ENCODE data around the gene RNF212B.

Gene RNF212B

DNA sequence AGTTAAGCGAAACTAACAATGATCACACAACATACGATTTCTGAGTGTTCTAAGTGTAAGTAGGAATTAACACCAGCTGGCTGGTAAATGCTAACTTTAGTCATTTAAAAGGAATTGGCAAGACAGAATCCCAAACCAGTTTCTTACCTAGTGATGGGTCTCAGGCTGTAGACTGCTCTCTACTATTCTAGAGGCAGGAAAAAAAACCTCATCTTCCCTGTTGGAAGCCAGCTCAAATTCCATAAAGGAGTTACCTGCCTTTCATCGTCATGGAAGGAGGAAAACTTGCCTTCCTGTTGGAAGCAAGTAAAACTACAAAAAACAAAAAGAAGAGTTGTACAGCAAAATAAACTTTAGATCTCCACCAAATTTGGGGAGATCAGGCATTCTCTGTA lies 30.6 kb upstream of the RNF212B start:
- Histone ChIP-seq H3K36me3 (ENCODE audit: control insufficient read depth in 2 of 2, insufficient read depth in 1 of 2, low read length in 2 of 2) (no peaks in the 10 kb centered on the region), H3K4me3 (ENCODE audit: low read depth, low read length) (no peak overlapping the region), H3K4me1 (ENCODE audit: control insufficient read depth, insufficient read depth, low read length) (no peaks in the 10 kb centered on the region), H3K9me3 (ENCODE audit: control insufficient read depth, insufficient read depth, low read depth, low read length) (no peaks in the 10 kb centered on the region), H3K27ac (ENCODE audit: extremely low read depth, low read depth, low read length) (no peak overlapping the region)
- CTCF ChIA-PET = interaction anchor here (0.6 to 1.8 kb wide), 6 partner anchors 12 to 135 kb away, joined by 3 to 4 read pairs (median 3); no protein-coding TSS in a partner anchor
- POLR2A ChIA-PET = no interaction called here
- TF ChIP-seq ZNF596 (tag by site-specific recombination; IDR thresholded peaks at IDR 0.05) (no peak), ZNF214 (tag by site-specific recombination; IDR thresholded peaks at IDR 0.05; ENCODE audit: borderline replicate concordance) (no peak), ZNF610 (tag by site-specific recombination; IDR thresholded peaks at IDR 0.05; ENCODE audit: borderline replicate concordance) (no peak), ZSCAN30 (tag by site-specific recombination; IDR thresholded peaks at IDR 0.05) (no peak), ZNF433 (tag by site-specific recombination; IDR thresholded peaks at IDR 0.05; ENCODE audit: low read depth) (no peak)
- TF ChIP-seq, protein P1, sequence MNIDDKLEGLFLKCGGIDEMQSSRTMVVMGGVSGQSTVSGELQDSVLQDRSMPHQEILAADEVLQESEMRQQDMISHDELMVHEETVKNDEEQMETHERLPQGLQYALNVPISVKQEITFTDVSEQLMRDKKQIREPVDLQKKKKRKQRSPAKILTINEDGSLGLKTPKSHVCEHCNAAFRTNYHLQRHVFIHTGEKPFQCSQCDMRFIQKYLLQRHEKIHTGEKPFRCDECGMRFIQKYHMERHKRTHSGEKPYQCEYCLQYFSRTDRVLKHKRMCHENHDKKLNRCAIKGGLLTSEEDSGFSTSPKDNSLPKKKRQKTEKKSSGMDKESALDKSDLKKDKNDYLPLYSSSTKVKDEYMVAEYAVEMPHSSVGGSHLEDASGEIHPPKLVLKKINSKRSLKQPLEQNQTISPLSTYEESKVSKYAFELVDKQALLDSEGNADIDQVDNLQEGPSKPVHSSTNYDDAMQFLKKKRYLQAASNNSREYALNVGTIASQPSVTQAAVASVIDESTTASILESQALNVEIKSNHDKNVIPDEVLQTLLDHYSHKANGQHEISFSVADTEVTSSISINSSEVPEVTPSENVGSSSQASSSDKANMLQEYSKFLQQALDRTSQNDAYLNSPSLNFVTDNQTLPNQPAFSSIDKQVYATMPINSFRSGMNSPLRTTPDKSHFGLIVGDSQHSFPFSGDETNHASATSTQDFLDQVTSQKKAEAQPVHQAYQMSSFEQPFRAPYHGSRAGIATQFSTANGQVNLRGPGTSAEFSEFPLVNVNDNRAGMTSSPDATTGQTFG (tag by site-specific recombination; IDR thresholded peaks at IDR 0.05; ENCODE audit: borderline replicate concordance) = no peak

DNA sequence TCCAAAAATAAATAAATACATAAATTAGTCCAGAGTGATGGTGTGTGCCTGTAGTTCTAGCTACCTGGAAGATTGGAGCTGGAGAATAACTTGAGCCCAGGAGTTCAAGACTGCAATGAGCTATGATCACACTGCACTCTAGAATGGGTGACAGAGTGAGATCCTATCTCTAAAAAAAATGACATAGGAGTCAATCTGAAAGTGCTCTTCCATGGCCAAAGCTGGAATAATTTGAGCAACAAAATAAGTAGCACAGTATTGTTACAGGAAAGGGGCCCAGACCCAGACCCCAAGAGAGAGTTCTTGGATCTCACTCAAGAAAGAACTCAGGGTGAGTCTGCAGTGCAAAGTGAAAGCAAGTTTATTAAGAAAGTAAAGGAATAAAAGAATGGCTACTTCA lies 29.4 kb upstream of the RNF212B start:
- H3K36me3 ChIP-seq (ENCODE audit: control insufficient read depth in 2 of 2, insufficient read depth in 1 of 2, low read length in 2 of 2) = no peaks in the 10 kb centered on the region
- TF ChIP-seq ZFHX2 (tag by site-specific recombination; conservative IDR thresholded peaks at IDR 0.05) = no peak
- TF ChIP-seq, protein P2, sequence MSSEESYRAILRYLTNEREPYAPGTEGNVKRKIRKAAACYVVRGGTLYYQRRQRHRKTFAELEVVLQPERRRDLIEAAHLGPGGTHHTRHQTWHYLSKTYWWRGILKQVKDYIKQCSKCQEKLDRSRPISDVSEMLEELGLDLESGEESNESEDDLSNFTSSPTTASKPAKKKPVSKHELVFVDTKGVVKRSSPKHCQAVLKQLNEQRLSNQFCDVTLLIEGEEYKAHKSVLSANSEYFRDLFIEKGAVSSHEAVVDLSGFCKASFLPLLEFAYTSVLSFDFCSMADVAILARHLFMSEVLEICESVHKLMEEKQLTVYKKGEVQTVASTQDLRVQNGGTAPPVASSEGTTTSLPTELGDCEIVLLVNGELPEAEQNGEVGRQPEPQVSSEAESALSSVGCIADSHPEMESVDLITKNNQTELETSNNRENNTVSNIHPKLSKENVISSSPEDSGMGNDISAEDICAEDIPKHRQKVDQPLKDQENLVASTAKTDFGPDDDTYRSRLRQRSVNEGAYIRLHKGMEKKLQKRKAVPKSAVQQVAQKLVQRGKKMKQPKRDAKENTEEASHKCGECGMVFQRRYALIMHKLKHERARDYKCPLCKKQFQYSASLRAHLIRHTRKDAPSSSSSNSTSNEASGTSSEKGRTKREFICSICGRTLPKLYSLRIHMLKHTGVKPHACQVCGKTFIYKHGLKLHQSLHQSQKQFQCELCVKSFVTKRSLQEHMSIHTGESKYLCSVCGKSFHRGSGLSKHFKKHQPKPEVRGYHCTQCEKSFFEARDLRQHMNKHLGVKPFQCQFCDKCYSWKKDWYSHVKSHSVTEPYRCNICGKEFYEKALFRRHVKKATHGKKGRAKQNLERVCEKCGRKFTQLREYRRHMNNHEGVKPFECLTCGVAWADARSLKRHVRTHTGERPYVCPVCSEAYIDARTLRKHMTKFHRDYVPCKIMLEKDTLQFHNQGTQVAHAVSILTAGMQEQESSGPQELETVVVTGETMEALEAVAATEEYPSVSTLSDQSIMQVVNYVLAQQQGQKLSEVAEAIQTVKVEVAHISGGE (tag by site-specific recombination; conservative IDR thresholded peaks at IDR 0.05; ENCODE audit: low read depth) = no peak
- POLR2A ChIA-PET = no interaction called here
- H3K27ac ChIP-seq (ENCODE audit: extremely low read depth, low read depth, low read length) = no peak overlapping the region
- no peaks in the 10 kb centered on the region for H3K4me1 ChIP-seq (ENCODE audit: control insufficient read depth, insufficient read depth, low read length)
- H3K4me3 ChIP-seq (ENCODE audit: low read depth, low read length) = no peak overlapping the region
- no peaks in the 10 kb centered on the region for H3K9me3 ChIP-seq (ENCODE audit: control insufficient read depth, insufficient read depth, low read depth, low read length)
- CTCF ChIA-PET = interaction anchor here (0.8 to 1.1 kb wide), 2 partner anchors 88 to 89 kb away, joined by 3 to 4 read pairs; partner anchors contain the start of gene CEBPE

DNA sequence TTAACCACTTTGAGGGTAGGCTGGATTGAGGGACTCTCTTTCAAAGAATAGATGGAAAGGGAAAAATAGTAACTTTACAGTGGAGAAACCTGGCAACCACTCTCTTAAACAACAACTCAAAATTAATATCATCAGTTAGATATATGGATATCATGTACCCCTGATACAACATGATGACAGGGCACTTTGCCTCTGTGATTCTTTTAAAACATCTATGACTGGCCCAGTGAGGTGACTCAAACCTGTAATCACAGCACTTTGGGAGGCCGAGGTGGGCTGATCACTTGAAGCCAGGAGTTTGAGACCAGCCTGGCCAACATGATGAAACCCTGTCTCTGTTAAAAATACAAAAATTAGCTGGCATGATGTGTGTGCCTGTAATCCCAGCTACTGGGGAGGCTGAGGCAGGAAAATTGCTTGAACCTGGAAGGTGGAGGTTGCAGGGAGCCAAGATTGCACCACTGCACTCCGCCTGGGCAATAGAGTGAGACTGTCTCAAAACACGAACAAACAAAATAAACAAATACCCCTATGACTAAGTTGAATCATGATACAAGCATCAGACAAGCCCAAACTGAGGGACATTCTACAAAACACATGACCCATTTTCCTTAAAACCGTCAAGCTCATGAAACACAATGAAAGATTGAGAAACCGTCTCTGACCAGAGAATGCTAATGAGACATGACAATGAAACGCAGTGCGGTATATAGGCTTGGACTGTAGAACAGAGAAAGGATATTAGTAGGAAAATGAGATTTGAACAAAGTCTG lies 27.9 kb upstream of the RNF212B start:
- no peaks in the 10 kb centered on the region for H3K36me3 ChIP-seq (ENCODE audit: control insufficient read depth in 2 of 2, insufficient read depth in 1 of 2, low read length in 2 of 2)
- no peak overlapping the region for H3K4me3 ChIP-seq (ENCODE audit: low read depth, low read length)
- H3K27ac ChIP-seq (ENCODE audit: extremely low read depth, low read depth, low read length) = no peak overlapping the region
- CTCF ChIA-PET = interaction anchor here (0.7 to 3.2 kb wide), 2 partner anchors 89 to 214 kb away, joined by 3 to 10 read pairs; no protein-coding TSS in a partner anchor
- no peaks in the 10 kb centered on the region for H3K4me1 ChIP-seq (ENCODE audit: control insufficient read depth, insufficient read depth, low read length)
- POLR2A ChIA-PET = no interaction called here
- H3K9me3 ChIP-seq (ENCODE audit: control insufficient read depth, insufficient read depth, low read depth, low read length) = no peaks in the 10 kb centered on the region
- TF ChIP-seq, protein P3, sequence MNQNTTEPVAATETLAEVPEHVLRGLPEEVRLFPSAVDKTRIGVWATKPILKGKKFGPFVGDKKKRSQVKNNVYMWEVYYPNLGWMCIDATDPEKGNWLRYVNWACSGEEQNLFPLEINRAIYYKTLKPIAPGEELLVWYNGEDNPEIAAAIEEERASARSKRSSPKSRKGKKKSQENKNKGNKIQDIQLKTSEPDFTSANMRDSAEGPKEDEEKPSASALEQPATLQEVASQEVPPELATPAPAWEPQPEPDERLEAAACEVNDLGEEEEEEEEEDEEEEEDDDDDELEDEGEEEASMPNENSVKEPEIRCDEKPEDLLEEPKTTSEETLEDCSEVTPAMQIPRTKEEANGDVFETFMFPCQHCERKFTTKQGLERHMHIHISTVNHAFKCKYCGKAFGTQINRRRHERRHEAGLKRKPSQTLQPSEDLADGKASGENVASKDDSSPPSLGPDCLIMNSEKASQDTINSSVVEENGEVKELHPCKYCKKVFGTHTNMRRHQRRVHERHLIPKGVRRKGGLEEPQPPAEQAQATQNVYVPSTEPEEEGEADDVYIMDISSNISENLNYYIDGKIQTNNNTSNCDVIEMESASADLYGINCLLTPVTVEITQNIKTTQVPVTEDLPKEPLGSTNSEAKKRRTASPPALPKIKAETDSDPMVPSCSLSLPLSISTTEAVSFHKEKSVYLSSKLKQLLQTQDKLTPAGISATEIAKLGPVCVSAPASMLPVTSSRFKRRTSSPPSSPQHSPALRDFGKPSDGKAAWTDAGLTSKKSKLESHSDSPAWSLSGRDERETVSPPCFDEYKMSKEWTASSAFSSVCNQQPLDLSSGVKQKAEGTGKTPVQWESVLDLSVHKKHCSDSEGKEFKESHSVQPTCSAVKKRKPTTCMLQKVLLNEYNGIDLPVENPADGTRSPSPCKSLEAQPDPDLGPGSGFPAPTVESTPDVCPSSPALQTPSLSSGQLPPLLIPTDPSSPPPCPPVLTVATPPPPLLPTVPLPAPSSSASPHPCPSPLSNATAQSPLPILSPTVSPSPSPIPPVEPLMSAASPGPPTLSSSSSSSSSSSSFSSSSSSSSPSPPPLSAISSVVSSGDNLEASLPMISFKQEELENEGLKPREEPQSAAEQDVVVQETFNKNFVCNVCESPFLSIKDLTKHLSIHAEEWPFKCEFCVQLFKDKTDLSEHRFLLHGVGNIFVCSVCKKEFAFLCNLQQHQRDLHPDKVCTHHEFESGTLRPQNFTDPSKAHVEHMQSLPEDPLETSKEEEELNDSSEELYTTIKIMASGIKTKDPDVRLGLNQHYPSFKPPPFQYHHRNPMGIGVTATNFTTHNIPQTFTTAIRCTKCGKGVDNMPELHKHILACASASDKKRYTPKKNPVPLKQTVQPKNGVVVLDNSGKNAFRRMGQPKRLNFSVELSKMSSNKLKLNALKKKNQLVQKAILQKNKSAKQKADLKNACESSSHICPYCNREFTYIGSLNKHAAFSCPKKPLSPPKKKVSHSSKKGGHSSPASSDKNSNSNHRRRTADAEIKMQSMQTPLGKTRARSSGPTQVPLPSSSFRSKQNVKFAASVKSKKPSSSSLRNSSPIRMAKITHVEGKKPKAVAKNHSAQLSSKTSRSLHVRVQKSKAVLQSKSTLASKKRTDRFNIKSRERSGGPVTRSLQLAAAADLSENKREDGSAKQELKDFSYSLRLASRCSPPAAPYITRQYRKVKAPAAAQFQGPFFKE (tag by site-specific recombination; IDR thresholded peaks at IDR 0.05; ENCODE audit: borderline replicate concordance) = no peak
- TF ChIP-seq ZNF555 (tag by site-specific recombination; conservative IDR thresholded peaks at IDR 0.05) (no peak), ZNF404 (tag by site-specific recombination; IDR thresholded peaks at IDR 0.05) (no peak), ZNF426 (tag by site-specific recombination; IDR thresholded peaks at IDR 0.05) (no peak), ZNF155 (tag by site-specific recombination; IDR thresholded peaks at IDR 0.05) (no peak), ZNF660 (tag by site-specific recombination; IDR thresholded peaks at IDR 0.05) (no peak), KLF8 (tag by site-specific recombination; IDR thresholded peaks at IDR 0.05) (no peak)
- TF ChIP-seq, protein P4, sequence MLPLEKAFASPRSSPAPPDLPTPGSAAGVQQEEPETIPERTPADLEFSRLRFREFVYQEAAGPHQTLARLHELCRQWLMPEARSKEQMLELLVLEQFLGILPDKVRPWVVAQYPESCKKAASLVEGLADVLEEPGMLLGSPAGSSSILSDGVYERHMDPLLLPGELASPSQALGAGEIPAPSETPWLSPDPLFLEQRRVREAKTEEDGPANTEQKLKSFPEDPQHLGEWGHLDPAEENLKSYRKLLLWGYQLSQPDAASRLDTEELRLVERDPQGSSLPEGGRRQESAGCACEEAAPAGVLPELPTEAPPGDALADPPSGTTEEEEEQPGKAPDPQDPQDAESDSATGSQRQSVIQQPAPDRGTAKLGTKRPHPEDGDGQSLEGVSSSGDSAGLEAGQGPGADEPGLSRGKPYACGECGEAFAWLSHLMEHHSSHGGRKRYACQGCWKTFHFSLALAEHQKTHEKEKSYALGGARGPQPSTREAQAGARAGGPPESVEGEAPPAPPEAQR (tag by site-specific recombination; IDR thresholded peaks at IDR 0.05) = no peak

All from HEK293 (cell line).